IPS DF 4.7 (cell line): Measurements from ENCODE around the gene ALG5.

Source experiments
- DNase-seq: peaks from one replicate; pipeline ENCODE4 v3.0.0-alpha.2; 2013; ENCODE audit warnings: low spot score; ENCODE audit errors: extremely low read depth

ALG5 gene

GRCh38 chr13:36979361-36980050, 19.6 kb downstream of the ALG5 start:
- DNase-seq = no peak

GRCh38 chr13:36975172-36975571, 24.0 kb downstream of the ALG5 start:
- no peak for DNase-seq

DNA sequence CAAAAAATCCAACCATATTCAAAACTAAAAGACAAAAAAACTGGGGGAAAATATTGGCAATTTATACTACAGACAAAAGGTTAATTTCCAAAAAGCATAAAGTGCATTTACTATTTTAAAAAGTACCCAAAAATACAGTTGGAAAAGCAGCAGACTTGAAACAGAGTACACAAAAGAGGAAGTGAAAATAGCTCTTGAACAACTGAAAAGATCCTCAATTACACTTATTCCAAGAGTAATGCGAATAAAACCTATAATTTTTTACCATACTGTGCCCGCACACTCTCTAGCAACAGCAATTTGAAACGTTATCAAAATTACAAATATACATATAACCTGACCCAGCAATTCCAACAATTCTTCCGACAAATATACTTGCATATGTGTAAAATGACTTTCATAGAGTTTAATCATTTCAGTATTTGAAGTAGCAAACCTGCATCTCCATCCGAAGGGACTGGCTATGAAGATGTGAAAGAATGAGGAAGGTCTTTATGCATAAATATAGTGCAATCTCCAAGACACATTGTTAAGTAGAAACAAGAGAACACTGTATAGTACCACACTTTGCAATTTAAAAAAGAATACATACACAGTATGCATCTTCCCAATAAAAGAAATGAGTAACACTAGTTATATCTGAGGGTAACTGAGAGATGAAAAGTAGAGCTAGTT, 25.4 kb downstream of the ALG5 start:
- no peak for DNase-seq

DNA sequence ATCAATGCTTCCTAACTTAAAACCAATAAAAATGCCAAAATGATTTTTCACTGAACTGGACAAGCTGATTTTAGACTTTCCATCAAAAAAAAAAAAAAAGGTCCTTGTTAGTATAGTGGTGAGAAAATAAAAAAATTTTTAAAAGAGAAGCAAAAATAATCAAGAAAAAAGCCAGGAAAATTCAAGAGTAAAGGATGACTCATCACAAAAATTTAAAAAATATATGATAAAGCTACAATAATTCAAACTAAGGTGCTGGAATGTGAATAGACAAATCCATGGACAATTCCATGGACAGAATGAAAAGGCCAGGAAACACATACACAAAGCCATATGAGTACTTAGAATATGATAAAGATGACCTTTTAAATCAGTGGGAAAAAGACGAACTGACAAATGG, 26.1 kb downstream of the ALG5 start:
- DNase-seq = no peak

DNA sequence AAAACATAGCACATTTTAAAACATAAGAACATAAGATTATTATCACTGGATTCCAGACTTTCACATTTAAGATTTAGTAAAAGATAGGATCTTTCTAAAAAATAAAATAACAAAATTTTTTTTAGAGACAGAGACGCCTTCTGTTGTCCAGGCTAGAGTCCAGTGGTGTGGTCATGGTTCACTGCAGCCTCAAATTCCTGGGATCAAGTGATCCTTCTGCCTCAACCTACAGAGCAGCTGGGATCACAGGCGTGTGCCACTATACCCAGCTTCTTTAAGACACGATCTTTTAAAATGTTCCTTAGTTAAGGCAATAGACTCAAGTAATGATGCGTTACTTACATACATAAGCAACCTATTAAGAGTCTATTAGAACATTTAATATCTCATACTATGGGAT, 32.7 kb downstream of the ALG5 start:
- DNase-seq = no peak

- DNase-seq = no peak
These were observed 33.4 kb downstream of the ALG5 start for GRCh38 chr13:36965767-36966166.

- no peak for DNase-seq
These were observed 39.6 kb downstream of the ALG5 start for GRCh38 chr13:36959456-36960116.

- no peak for DNase-seq
These were observed 44.6 kb downstream of the ALG5 start for GRCh38 chr13:36954542-36954941.

- DNase-seq = no peak
These were observed 48.2 kb downstream of the ALG5 start for GRCh38 chr13:36950920-36951319.

DNA sequence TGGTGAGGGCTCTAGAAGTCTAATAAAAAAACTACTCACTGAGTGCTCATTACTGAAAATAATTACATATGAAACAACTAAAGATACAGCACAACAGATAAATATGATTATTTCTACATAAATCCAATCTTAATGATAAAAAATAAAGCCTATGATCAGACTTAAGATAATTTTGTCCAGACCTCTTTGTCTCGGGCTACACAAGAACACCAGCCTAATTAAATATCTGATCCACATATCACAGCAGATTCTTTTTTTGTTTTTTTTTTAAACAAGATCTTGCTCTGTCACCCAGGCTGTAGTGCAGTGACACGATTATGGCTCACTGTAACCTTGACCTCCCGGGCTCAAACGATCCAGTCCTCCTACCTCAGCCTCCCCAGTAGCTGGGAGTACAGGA, 48.8 kb downstream of the ALG5 start:
- no peak for DNase-seq

- DNase-seq = no peak
These were observed 54.1 kb downstream of the ALG5 start for GRCh38 chr13:36945078-36945477.

GRCh38 chr13:36925603-36926002, 73.5 kb downstream of the ALG5 start:
- DNase-seq = no peak

DNA sequence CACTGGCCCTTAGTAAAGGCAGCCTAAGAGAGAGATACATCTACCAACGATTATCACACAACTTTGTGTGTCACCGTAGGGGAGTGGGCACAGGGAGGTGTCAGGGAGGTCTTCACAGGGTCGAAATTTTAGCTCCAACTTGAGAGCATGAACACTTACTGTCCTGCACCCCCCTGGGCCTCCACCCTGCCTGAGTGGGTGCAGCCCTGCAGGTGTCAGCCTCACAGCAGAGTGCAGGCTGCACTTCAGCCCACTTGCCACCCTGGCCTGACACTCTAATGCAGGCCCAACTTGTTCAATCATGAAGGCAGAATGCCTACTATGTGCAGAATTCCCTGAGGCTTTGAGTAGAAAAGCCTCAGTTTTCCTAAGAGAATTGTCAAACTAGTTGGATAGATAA, 75.1 kb downstream of the ALG5 start:
- DNase-seq = no peak

GRCh38 chr13:36921631-36922301, 77.4 kb downstream of the ALG5 start:
- no peak for DNase-seq

DNA sequence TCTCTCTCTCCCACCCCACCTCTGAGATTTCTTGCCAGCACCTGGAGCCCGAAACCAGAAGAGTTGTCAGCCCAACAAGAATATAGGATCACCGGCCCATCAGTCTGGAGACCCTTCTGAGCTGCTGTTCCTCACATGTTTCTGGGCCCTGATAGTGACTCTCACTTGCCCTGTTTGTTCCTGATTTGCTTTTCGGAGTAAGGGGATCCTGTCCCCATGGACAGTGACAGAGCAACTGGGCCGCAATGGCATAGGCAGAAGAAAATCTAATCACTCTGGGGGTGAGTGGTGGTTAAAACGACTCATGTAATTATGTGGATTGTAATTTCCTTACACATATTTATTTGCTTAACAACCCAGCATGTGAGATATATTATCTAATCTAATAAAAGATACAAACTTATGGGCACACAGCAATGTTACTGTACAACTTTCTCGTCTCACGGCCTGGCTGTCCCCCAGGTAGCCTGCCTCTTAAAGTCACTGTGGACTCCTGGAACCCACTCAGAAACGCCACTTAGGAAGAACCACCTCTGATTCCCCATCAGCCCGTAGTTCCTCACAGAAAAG, 78.4 kb downstream of the ALG5 start:
- DNase-seq = no peak

DNA sequence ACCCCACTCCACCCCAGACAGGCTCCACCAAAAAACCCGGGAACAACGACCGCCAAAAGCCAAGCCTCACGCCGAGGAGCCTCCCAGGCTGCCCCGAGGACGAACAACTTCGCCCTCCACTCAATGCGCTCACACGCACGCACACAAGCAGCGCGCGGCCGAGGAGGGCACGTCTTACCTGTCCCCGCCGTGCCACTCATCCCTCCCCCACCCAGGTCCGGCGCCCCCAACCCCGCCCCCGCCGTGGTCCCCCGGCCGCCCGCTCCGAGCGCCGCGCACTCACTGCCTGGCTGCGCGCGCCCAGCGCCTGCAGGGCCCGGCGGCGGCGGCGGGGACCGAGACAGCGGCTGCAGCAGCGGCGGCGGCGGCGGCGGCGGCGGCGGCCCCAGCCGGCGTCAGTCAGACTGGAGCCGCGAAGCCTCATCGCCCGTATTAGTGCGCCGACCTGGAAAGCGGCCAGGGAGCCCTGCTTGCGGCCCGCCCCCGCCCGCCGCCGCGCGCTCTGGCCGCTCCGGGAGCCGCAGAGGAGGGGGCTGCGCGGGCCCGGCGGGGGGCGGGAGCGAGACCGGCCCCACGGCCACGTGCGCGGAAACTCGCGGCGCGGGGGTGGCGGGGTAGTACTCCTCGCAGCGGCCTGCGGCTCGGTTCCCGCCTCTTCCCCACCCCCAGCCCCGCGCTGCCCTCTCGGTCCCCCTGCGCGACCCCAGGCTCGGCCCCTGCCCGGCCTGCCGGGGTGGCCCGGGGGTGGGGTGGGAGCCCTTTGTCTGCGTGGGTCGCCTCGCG, 79.1 kb downstream of the ALG5 start, which contains the start of gene SMAD9:
SMAD9 (minus strand) TSS at position 406 of the 783 bp plus-strand sequence. CDS start 40,549 bp downstream, outside the sequence.
- DNase-seq = no peak

DNA sequence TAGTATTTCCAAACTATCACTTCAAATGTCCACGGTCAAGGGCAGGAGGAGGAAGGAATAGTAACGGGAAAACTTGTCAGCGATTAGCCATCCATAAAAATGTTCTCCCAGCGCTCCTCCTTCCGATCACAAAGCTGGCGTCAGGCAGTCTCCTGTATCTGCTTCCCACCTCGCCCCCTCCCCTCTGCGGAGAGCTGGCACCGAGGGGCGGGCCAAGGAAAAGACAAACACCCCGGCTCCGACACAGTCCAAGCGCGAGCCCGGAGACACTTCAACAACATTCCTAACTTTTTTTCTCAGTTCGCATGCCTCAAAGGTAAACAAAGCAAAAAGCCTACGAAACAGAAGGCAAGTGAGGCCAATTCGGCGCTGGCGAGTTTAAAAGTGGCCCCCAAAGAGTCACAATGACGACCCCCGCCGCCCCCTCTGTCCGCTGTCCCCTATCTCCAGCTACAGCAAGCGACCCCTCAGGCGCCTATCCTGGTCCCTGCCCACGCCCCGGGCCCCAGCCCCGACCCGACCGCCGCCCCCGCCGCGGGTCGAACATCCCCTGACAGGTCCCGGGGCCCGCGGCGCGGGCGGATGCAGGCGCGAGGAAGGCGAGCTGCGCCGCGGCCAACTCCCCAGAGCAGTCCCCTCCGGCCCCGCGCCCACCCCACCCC, 79.8 kb downstream of the ALG5 start:
- no peak for DNase-seq

DNA sequence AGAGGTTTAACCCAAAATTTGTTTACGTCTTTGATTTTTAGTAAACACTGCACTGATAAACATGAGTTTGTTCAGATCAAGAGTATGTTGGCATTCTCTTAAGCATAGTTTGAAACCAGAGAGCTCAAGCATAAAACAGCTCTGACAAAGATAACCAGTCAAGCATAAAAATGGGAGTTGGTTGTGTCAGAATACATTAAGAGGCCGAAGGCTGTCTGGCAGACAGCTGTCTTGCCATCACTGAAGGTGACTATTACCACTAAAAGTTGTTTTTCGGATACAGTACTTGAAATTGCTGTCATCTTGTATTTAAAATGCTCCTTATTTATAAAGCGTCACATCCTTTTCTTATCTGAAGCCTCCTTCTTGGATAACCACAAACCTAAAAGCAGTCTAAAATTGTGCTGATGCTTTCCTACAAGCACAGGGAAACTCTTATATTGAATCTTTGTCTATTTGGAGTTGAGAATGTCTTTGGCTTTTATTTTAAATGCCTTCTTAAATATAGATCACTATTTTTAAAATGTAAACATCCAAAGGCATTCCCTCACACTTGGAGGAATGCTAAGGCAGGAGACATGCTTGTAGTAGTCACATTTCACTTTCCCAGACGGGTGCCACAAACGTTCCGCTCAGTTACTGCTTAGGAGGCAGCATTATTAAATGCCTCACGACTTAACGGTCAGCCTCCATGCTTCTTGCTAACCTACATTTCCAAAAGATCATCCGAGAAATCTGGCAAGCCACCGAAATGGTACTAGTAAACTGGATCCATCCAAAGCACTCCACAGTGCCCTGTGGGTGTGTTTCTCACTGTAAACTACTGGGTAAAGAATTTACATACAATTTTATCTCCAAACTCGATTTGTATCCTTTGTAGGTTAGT, 80.7 kb downstream of the ALG5 start:
- no peak for DNase-seq

DNA sequence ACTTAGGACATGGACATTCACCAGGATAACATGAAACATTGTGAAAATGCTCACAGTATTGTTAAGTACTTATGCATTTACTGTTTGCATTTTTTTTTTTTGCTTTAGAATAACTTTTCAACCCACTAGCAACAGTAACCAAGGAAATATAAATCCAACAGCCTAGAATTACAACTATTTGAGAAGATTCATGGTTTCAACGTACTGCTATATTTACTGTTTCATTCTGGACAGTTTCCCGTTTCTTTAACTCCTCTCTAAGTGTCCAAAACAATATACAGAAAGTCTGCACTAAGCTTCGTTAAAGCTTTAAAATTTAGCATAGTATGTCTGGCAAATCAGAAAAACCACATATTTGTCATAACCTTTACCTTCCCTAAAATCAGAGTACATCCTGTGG, 81.8 kb downstream of the ALG5 start:
- DNase-seq = no peak
